Upper lobe of right lung (tissue), 1 donor: Measurements from ENCODE around the gene PTBP3. TPM values are rescaled to one million over a fixed set of nuclear protein-coding genes. Genes with fewer than 3 reads are reported as not detected.
"Not testable (repeated sequence)": the region's sequence is repeated elsewhere in the genome, so short reads cannot be mapped to it uniquely, and the experiment has no call there.

Experiments used
- ATAC-seq: fragments of 200-7000 bp; cut with Tn5 transposase; one replicate; pipeline ENCODE4 v1.9.1; 2020; ENCODE audit warnings: mild to moderate bottlenecking, moderate library complexity
- DNase-seq: peaks from one replicate; pipeline ENCODE4 v3.0.0-alpha.2; 2020
- H3K27ac ChIP-seq: fragments of 200-600 bp; one replicate; pipeline ENCODE4 v1.8.0; 2022
- H3K27me3 ChIP-seq: fragments of 200-600 bp; one replicate; pipeline ENCODE4 v1.8.0; 2022; ENCODE audit warnings: mild to moderate bottlenecking
- H3K36me3 ChIP-seq: fragments of 200-600 bp; one replicate; pipeline ENCODE4 v1.8.0; 2022
- H3K4me1 ChIP-seq: fragments of 200-600 bp; one replicate; pipeline ENCODE4 v1.8.0; 2022
- H3K4me3 ChIP-seq: fragments of 200-600 bp; one replicate; pipeline ENCODE4 v1.8.0; 2022; ENCODE audit warnings: mild to moderate bottlenecking
- H3K9me3 ChIP-seq: fragments of 200-600 bp; one replicate; pipeline ENCODE4 v1.8.0; 2022
- CTCF ChIP-seq: fragments of 200-600 bp; IDR thresholded peaks from one replicate; pipeline ENCODE4 v1.8.0; 2022; ENCODE audit warnings: antibody characterized with exemption
- intact Hi-C: fragments of 100-400 bp; cut with DNase I; formaldehyde crosslinking; loops from one replicate; pipeline ENCODE4 v1.11.0; 2022
- total RNA-seq: library from RNA; stranded (reverse); fragmentation: NEBNext Ultra II Directional; extraction: Animal tissue kit (Norgen Biotek cat#: 25700); gene quantifications from one replicate; pipeline ENCODE4 v1.2.1, GENCODE V29; 2021
- donor health status: DM: no; HTN: yes; CAD: no; lungs with severe emphysema.

Gene PTBP3
- total RNA-seq, 1 donor from 2014 or later: 77.6 TPM

- no peak overlapping the region for H3K4me3 ChIP-seq
- DNase-seq (no peak), ATAC-seq (no peak)
- no peaks in the 10 kb centered on the region for H3K27me3 ChIP-seq
- no peaks in the 10 kb centered on the region for H3K4me1 ChIP-seq
- no peak overlapping the region for H3K27ac ChIP-seq
- H3K9me3 ChIP-seq: no peaks in the 10 kb centered on the region
- intact Hi-C loops: no loop called here
- no peak for TF ChIP-seq CTCF
- H3K36me3 ChIP-seq: peaks cover 4% of the 10 kb centered on the region
Observed at GRCh38 chr9:112268413-112268812, 65.0 kb downstream of the PTBP3 start.

- H3K27ac ChIP-seq, intact Hi-C loops, DNase-seq, H3K4me3 ChIP-seq, H3K4me1 ChIP-seq, ATAC-seq, H3K27me3 ChIP-seq, H3K9me3 ChIP-seq, H3K36me3 ChIP-seq: not testable (repeated sequence)
Observed at GRCh38 chr9:112267086-112267485, 66.3 kb downstream of the PTBP3 start.

GRCh38 chr9:112265391-112265790, 68.0 kb downstream of the PTBP3 start:
- no peak for ATAC-seq
- TF ChIP-seq CTCF: no peak
- intact Hi-C loops: no loop called here
- H3K4me1 ChIP-seq: no peaks in the 10 kb centered on the region
- H3K27me3 ChIP-seq: no peaks in the 10 kb centered on the region
- DNase-seq: no peak
- no peak overlapping the region for H3K4me3 ChIP-seq
- H3K9me3 ChIP-seq: no peaks in the 10 kb centered on the region
- H3K27ac ChIP-seq: no peak overlapping the region
- H3K36me3 ChIP-seq: peaks cover 4% of the 10 kb centered on the region

- H3K27ac ChIP-seq: no peak overlapping the region
- no peak for ATAC-seq
- peaks cover 4% of the 10 kb centered on the region for H3K36me3 ChIP-seq
- no peaks in the 10 kb centered on the region for H3K27me3 ChIP-seq
- intact Hi-C loops: no loop called here
- H3K9me3 ChIP-seq: no peaks in the 10 kb centered on the region
- H3K4me1 ChIP-seq: no peaks in the 10 kb centered on the region
- DNase-seq: no peak
- TF ChIP-seq CTCF: no peak
- H3K4me3 ChIP-seq: no peak overlapping the region
Observed at GRCh38 chr9:112262577-112262976, 70.8 kb downstream of the PTBP3 start.

- Histone ChIP-seq H3K36me3 (no peaks in the 10 kb centered on the region), H3K4me1 (no peaks in the 10 kb centered on the region), H3K27ac (no peak overlapping the region), H3K9me3 (no peaks in the 10 kb centered on the region), H3K27me3 (no peaks in the 10 kb centered on the region), H3K4me3 (no peak overlapping the region)
- TF ChIP-seq CTCF: no peak
- DNase-seq (no peak), ATAC-seq (no peak)
- intact Hi-C loops: no loop called here
Observed at GRCh38 chr9:112261133-112261532, 72.3 kb downstream of the PTBP3 start.

GRCh38 chr9:112258106-112258505, 75.3 kb downstream of the PTBP3 start:
- no peak for TF ChIP-seq CTCF
- Histone ChIP-seq H3K4me3 (no peak overlapping the region), H3K27ac (no peak overlapping the region), H3K36me3 (no peaks in the 10 kb centered on the region), H3K27me3 (no peaks in the 10 kb centered on the region), H3K4me1 (no peaks in the 10 kb centered on the region), H3K9me3 (no peaks in the 10 kb centered on the region)
- ATAC-seq (no peak), DNase-seq (no peak)
- intact Hi-C loops: no loop called here
